Panc1 (cell line): ENCODE measurements around the gene ADAMTS2. TPM values are rescaled to one million over a fixed set of nuclear protein-coding genes. Genes with fewer than 3 reads are reported as not detected.

ENCODE experiments used
- ATAC-seq: fragments of 200-7000 bp; cut with Tn5 transposase; 2 replicates; pipeline ENCODE4 v1.9.1; 2020; ENCODE audit warnings: mild to moderate bottlenecking, moderate library complexity
- BruUV-seq: library from RNA; stranded (reverse); fragments of 400-500 nt; replicated peaks from 2 replicates; lab custom pipeline; 2021; lab: Mats Ljungman, UMichigan
- CTCF ChIA-PET: fragments of 300-600 bp; sonication (Branson Sonifier 250); formaldehyde crosslinking; loops from one replicate; lab custom pipeline; 2022; ENCODE audit warnings: antibody characterized with exemption; lab: Charles Lee
- POLR2A ChIA-PET: fragments of 300-600 bp; sonication (Branson Sonifier 250); formaldehyde crosslinking; loops from one replicate; lab custom pipeline; 2022; ENCODE audit warnings: antibody characterized with exemption; lab: Charles Lee
- DNase-seq: peaks from one replicate; pipeline ENCODE4 v3.0.0-alpha.2; 2010; ENCODE audit warnings: low read depth, low spot score
- H3K27ac ChIP-seq: 2 replicates; pipeline ENCODE4 v1.5.1; 2011; ENCODE audit warnings: mild to moderate bottlenecking, low read length, inconsistent platforms
- H3K27me3 ChIP-seq: fragments of 200-500 bp; sonication (Bioruptor generic); 2 replicates; pipeline ENCODE4 v1.6.0; 2014; ENCODE audit warnings: low read length, inconsistent platforms; ENCODE audit not compliant: control insufficient read depth, insufficient read depth
- H3K36me3 ChIP-seq: fragments of 200-500 bp; sonication (Bioruptor generic); 2 replicates; pipeline ENCODE4 v1.5.1; 2014; ENCODE audit warnings: inconsistent platforms, mild to moderate bottlenecking, low read length, moderate library complexity; ENCODE audit not compliant: control insufficient read depth, insufficient read depth
- H3K4me1 ChIP-seq: 2 replicates; pipeline ENCODE4 v1.5.1; 2011; ENCODE audit warnings: inconsistent platforms, mild to moderate bottlenecking, low read length, moderate library complexity; ENCODE audit not compliant: control insufficient read depth, insufficient read depth
- H3K4me3 ChIP-seq, 2 experiments: 2 replicates each; pipeline ENCODE4 v1.5.1; 2011 to 2012; ENCODE audit warnings: low read depth in 2 of 2, low read length in 2 of 2, mild to moderate bottlenecking in 2 of 2, inconsistent platforms in 1 of 2, moderate library complexity in 1 of 2
- H3K9me3 ChIP-seq: fragments of 200-500 bp; sonication (Bioruptor generic); 2 replicates; pipeline ENCODE4 v1.5.1; 2014; ENCODE audit warnings: low read depth, mild to moderate bottlenecking, inconsistent platforms, low read length, moderate library complexity; ENCODE audit not compliant: control insufficient read depth, insufficient read depth
- POLR2AphosphoS5 ChIP-seq: IDR thresholded peaks from 2 replicates; pipeline ENCODE4 v1.6.1; 2012; ENCODE audit warnings: mild to moderate bottlenecking, low read depth, low read length, moderate library complexity
- SIN3A ChIP-seq: IDR thresholded peaks from 2 replicates; pipeline ENCODE4 v1.6.1; 2012; ENCODE audit warnings: low read depth, mild to moderate bottlenecking, low read length, moderate library complexity, borderline replicate concordance; ENCODE audit not compliant: insufficient read depth
- TCF7L2 ChIP-seq: IDR thresholded peaks from 2 replicates; pipeline ENCODE4 v1.6.1; 2011; ENCODE audit warnings: mild to moderate bottlenecking, low read depth, low read length, inconsistent platforms
- in situ Hi-C: cut with HindIII; loops from 2 replicates; pipeline ENCODE4 v1.10.0; 2016; ENCODE audit warnings: low sequenced_read_pairs, low pct_unique_long_range_greater_than_20kb
- intact Hi-C: fragments of 100-400 bp; cut with micrococcal nuclease; formaldehyde crosslinking; loops from one replicate; pipeline ENCODE4 v1.10.0; 2022; ENCODE audit not compliant: unreplicated experiment
- total RNA-seq: library from RNA; stranded (reverse); gene quantifications from one replicate; pipeline ENCODE4 v1.2.1, GENCODE V29; 2021; ENCODE audit not compliant: unreplicated experiment
- TF ChIP-seq, protein P1 (sequence below), 2 experiments: IDR thresholded peaks; 2 replicates each; pipeline ENCODE4 v1.6.1; 2011 to 2012; ENCODE audit warnings: low read depth in 2 of 2, control low read depth in 1 of 2, low read length in 1 of 2, mild to moderate bottlenecking in 1 of 2, moderate library complexity in 1 of 2; ENCODE audit not compliant: insufficient read depth in 1 of 2
- TF ChIP-seq, protein P2 (sequence below): fragments of 450-650 bp; IDR thresholded peaks from 2 replicates; pipeline ENCODE4 v1.5.1; 2017; ENCODE audit warnings: mild to moderate bottlenecking

ADAMTS2 gene
- total RNA-seq, 1 experiment from 2014 or later = 0.13 TPM

DNA sequence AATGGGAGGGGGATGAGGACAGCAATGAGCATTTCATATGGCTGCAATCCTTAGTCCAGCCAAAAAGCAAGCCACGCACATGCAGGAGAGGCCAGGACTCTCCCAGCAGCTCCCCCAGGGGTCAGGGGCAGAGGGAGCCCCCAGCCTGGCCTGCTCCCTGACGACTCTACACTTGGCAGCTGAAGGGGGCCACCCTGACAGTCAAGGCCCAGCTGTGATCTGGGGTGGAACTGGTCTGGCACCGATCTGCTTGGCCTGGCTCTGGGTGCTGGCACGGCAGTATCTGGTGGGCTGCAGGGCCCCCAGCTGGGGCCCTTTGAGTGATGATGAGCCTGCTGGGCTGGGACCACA, 118.1 kb downstream of the ADAMTS2 start:
- ChIA-PET POLR2A (no interaction called here), CTCF (no interaction called here)
- Histone ChIP-seq H3K4me3 (no peak overlapping the region), H3K27ac (no peak overlapping the region), H3K9me3 (no peaks in the 10 kb centered on the region), H3K36me3 (no peaks in the 10 kb centered on the region), H3K4me1 (no peaks in the 10 kb centered on the region), H3K27me3 (no peaks in the 10 kb centered on the region; the same call in 1 of the 2 replicates)
- TF ChIP-seq, protein P1, sequence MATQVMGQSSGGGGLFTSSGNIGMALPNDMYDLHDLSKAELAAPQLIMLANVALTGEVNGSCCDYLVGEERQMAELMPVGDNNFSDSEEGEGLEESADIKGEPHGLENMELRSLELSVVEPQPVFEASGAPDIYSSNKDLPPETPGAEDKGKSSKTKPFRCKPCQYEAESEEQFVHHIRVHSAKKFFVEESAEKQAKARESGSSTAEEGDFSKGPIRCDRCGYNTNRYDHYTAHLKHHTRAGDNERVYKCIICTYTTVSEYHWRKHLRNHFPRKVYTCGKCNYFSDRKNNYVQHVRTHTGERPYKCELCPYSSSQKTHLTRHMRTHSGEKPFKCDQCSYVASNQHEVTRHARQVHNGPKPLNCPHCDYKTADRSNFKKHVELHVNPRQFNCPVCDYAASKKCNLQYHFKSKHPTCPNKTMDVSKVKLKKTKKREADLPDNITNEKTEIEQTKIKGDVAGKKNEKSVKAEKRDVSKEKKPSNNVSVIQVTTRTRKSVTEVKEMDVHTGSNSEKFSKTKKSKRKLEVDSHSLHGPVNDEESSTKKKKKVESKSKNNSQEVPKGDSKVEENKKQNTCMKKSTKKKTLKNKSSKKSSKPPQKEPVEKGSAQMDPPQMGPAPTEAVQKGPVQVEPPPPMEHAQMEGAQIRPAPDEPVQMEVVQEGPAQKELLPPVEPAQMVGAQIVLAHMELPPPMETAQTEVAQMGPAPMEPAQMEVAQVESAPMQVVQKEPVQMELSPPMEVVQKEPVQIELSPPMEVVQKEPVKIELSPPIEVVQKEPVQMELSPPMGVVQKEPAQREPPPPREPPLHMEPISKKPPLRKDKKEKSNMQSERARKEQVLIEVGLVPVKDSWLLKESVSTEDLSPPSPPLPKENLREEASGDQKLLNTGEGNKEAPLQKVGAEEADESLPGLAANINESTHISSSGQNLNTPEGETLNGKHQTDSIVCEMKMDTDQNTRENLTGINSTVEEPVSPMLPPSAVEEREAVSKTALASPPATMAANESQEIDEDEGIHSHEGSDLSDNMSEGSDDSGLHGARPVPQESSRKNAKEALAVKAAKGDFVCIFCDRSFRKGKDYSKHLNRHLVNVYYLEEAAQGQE (IDR thresholded peaks at IDR 0.05; ENCODE audit: insufficient read depth in 1 of 2, low read depth in 2 of 2, low read length in 1 of 2) = no peak
- no peak for TF ChIP-seq TCF7L2
- no peak for TF ChIP-seq SIN3A
- no peak for TF ChIP-seq POLR2AphosphoS5
- TF ChIP-seq, protein P2, sequence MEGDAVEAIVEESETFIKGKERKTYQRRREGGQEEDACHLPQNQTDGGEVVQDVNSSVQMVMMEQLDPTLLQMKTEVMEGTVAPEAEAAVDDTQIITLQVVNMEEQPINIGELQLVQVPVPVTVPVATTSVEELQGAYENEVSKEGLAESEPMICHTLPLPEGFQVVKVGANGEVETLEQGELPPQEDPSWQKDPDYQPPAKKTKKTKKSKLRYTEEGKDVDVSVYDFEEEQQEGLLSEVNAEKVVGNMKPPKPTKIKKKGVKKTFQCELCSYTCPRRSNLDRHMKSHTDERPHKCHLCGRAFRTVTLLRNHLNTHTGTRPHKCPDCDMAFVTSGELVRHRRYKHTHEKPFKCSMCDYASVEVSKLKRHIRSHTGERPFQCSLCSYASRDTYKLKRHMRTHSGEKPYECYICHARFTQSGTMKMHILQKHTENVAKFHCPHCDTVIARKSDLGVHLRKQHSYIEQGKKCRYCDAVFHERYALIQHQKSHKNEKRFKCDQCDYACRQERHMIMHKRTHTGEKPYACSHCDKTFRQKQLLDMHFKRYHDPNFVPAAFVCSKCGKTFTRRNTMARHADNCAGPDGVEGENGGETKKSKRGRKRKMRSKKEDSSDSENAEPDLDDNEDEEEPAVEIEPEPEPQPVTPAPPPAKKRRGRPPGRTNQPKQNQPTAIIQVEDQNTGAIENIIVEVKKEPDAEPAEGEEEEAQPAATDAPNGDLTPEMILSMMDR = no peak
- BruUV-seq = no TSS peak
- intact Hi-C loops (no loop called here), in situ Hi-C loops (no loop called here)
- DNase-seq = no peak
- no peak for ATAC-seq

DNA sequence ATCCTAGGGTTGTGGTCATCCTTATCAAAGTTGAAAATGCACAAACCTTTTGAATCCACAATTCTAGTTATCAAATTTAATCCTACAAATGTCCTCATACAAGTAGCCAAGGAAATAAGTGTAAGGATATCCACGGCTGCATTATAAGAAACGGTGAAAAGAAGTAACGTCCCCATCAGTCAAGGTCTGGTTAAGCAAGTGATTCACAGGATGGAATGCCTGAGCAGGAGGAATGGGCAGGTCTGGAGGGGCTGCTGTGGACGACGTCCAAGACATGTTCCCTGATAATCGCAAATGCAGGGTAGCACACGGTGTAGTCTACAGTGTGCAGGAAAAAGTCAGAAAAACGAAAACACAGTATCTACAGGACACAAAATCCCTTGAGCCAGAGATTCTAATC, 118.6 kb downstream of the ADAMTS2 start:
- BruUV-seq = no TSS peak
- Histone ChIP-seq H3K4me1 (no peaks in the 10 kb centered on the region), H3K27ac (no peak overlapping the region), H3K4me3 (no peak overlapping the region), H3K27me3 (no peaks in the 10 kb centered on the region; the same call in 1 of the 2 replicates), H3K36me3 (no peaks in the 10 kb centered on the region), H3K9me3 (no peaks in the 10 kb centered on the region)
- no peak for ATAC-seq
- ChIA-PET POLR2A (no interaction called here), CTCF (no interaction called here)
- TF ChIP-seq POLR2AphosphoS5 (no peak), TCF7L2 (no peak), SIN3A (no peak)
- TF ChIP-seq, protein P2 = no peak
- TF ChIP-seq, protein P1 (IDR thresholded peaks at IDR 0.05; ENCODE audit: insufficient read depth in 1 of 2, low read depth in 2 of 2, low read length in 1 of 2) = no peak
- intact Hi-C loops = no loop called here
- in situ Hi-C loops = no loop called here
- DNase-seq = no peak
